Pancreas (tissue), 10 donors: ENCODE results near the gene PCDHGB1. TPM values are rescaled to one million over a fixed set of nuclear protein-coding genes. Genes with fewer than 3 reads are reported as not detected.

Experiments
- ATAC-seq, 4 donors: fragments of 200-7000 bp; cut with Tn5 transposase; one replicate each; pipeline versions ENCODE4 v1.8.0 to v1.9.1; 2020; ENCODE audit warnings: mild to moderate bottlenecking in 4 of 4, moderate library complexity in 4 of 4
- DNase-seq, 6 donors: peaks; one replicate each; pipeline ENCODE4 v3.0.0-alpha.2; 2020
- FAIRE-seq: peaks from 2 replicates; lab custom pipeline; 2012; peaks lifted over from hg19 to GRCh38; lab: Jason Lieb, UNC
- H3K27ac ChIP-seq, 4 donors: fragments of 200-600 bp; sonication (generic); 1 replicate in 3 of 4; 2 replicates in 1 of 4; pipeline versions ENCODE4 v1.5.0 to v1.8.0; 2020
- H3K27me3 ChIP-seq, 4 donors: fragments of 200-600 bp; one replicate each; pipeline ENCODE4 v1.8.0; 2021
- H3K36me3 ChIP-seq, 3 donors: fragments of 200-600 bp; sonication (generic) in 1 of 3; one replicate each; pipeline versions ENCODE4 v1.5.0 to v1.8.0; 2020 to 2021
- H3K4me1 ChIP-seq, 3 donors: fragments of 200-600 bp; one replicate each; pipeline ENCODE4 v1.8.0; 2021
- H3K4me3 ChIP-seq, 4 donors: fragments of 200-600 bp; sonication (generic) in 2 of 4; one replicate each; pipeline versions ENCODE4 v1.5.0 to v1.8.0; 2020 to 2021
- H3K9me3 ChIP-seq, 4 donors: fragments of 200-600 bp; one replicate each; pipeline ENCODE4 v1.8.0; 2021
- CTCF ChIP-seq, 4 donors: fragments of 200-600 bp; sonication (generic) in 3 of 4; IDR thresholded peaks; one replicate each; pipeline versions ENCODE4 v1.5.0 to v1.8.0; 2021; ENCODE audit warnings: antibody characterized with exemption in 4 of 4
- WGBS, 2 donors: extraction: QIAGEN DNeasy Blood & Tissue Kit; methylation state at CpG; one replicate each; pipeline ENCODE4 v1.1.7; 2013; 5-methylcytosine and 5-hydroxymethylcytosine counted together
- intact Hi-C, 3 donors: fragments of 100-400 bp; cut with DNase I; formaldehyde crosslinking; loops; one replicate each; pipeline versions ENCODE4 v1.11.1 to v1.14.2; 2022
- polyA plus RNA-seq, 2 donors: library from polyadenylated mRNA; stranded (reverse); fragments of 200-250 nt; gene quantifications; one replicate each; pipeline ENCODE4 v1.2.3, GENCODE V29; 2013
- total RNA-seq, 6 donors: library from RNA; stranded (reverse); fragmentation: NEBNext Ultra II Directional in 4 of 6; extraction: Animal tissue kit (Norgen Biotek cat#: 25700) in 4 of 6; gene quantifications; one replicate each; pipeline versions ENCODE4 v1.2.1 to v1.2.4, GENCODE V29; 2021 to 2023
- donor health status: healthy with polysubstance abuse.
- donor health status: DM: no; HTN: no; CAD: no; lungs with moderate emphysema.
- donor health status: DM: no; HTN: no; CAD: no.
- donor health status: control.
- donor health status: control.
- donor health status: Bipolar disorder and iron deficiency.
- donor health status: DM: yes; HTN: yes; CAD: no.
- donor health status: DM: no; HTN: no; CAD: no.
- donor health status: DM: no; HTN: no; CAD: no.
- donor health status: DM: yes; HTN: yes; CAD: no.

Gene PCDHGB1
- total and polyA plus RNA-seq, 8 donors: 0.31 to 3.2 (median 1.7) TPM

GRCh38 chr5:141356133-141356532 is 6.2 kb downstream of the PCDHGB1 start:
- FAIRE-seq (no peak), ATAC-seq (no peak), DNase-seq (no peak)
- intact Hi-C loops: no loop called here
- TF ChIP-seq CTCF (IDR thresholded peaks at IDR 0.05): no peak
- 67 to 68% methylated on average over 5 of the region's 5 CpGs for WGBS, 2 donors
- Histone ChIP-seq H3K4me3 (no peak overlapping the region), H3K27ac (no peak overlapping the region), H3K4me1 (no peaks in the 10 kb centered on the region), H3K9me3 (peaks cover 0 to 14% (median 3%) of the 10 kb centered on the region in 4 donors), H3K36me3 (no peaks in the 10 kb centered on the region), H3K27me3 (peaks cover 0 to 2% (median 0%) of the 10 kb centered on the region in 4 donors)

GRCh38 chr5:141356950-141357349 is 7.1 kb downstream of the PCDHGB1 start:
- H3K27me3 ChIP-seq: peaks cover 0 to 5% (median 0%) of the 10 kb centered on the region in 4 donors
- DNase-seq (no peak), ATAC-seq (no peak), FAIRE-seq (no peak)
- 39 to 47% methylated on average over 19 of the region's 19 CpGs for WGBS, 2 donors
- H3K4me3 ChIP-seq: no peak overlapping the region
- no peak for TF ChIP-seq CTCF (IDR thresholded peaks at IDR 0.05)
- H3K9me3 ChIP-seq: peaks cover 0 to 13% (median 0%) of the 10 kb centered on the region in 4 donors
- no peaks in the 10 kb centered on the region for H3K36me3 ChIP-seq
- no peak overlapping the region for H3K27ac ChIP-seq
- intact Hi-C loops: no loop called here
- H3K4me1 ChIP-seq: no peaks in the 10 kb centered on the region

DNA sequence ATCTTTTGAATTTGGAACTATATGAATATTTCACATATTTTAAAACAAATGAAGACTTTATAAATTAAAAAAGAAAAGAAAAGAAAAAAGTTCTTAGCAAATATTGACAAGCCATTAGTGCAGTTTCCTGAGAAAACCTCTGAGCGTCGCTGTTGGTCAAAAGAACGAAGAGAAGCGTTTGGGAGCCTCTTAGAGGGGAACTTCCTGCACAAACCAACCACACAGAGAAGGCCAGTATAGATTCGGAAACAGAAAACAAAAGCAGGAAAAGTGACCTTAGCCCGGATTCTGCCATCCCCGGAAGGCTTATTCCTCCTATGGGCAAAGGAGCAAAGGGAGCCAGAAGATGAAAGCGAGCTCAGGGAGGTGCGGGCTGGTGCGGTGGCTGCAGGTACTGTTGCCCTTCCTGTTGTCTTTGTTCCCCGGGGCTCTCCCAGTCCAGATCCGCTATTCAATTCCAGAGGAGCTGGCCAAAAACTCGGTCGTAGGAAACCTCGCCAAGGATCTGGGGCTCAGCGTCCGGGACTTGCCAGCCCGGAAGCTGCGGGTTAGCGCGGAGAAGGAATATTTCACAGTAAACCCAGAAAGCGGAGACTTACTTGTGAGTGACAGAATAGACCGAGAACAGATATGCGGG is 10.0 kb downstream of the PCDHGB1 start, which contains the start of gene PCDHGB2:
Gene PCDHGB2, plus strand, starts transcription at position 205 of the 637 bp plus-strand sequence. Its CDS starts 142 bp downstream, at position 347.
- DNase-seq (no peak), ATAC-seq (no peak), FAIRE-seq (no peak)
- no peak for TF ChIP-seq CTCF (IDR thresholded peaks at IDR 0.05)
- Histone ChIP-seq H3K36me3 (no peaks in the 10 kb centered on the region), H3K27ac (no peak within 1 kb of the TSS), H3K4me1 (no peaks in the 10 kb centered on the region), H3K9me3 (peaks cover 0 to 9% (median 0%) of the 10 kb centered on the region in 4 donors), H3K4me3 (peak within 1 kb of the TSS in 1 of 4 donors; percentile 10), H3K27me3 (peaks cover 0 to 5% (median 0%) of the 10 kb centered on the region in 4 donors)
- intact Hi-C loops: loop anchor here in 1 of 3 donors (10.0 kb wide), 1 partner anchor 65 kb away; the partner anchor contains the start of gene PCDHGA11
- 14 to 17% methylated on average over 24 of the region's 24 CpGs for WGBS, 2 donors

- intact Hi-C loops: loop anchor here in 1 of 3 donors (10.0 kb wide), 1 partner anchor 64 kb away; the partner anchor contains the start of gene PCDHGA11
- FAIRE-seq: no peak
- no peak overlapping the region for H3K27ac ChIP-seq
- no peak for TF ChIP-seq CTCF (IDR thresholded peaks at IDR 0.05)
- no peak overlapping the region for H3K4me3 ChIP-seq
- peaks cover 0 to 9% (median 0%) of the 10 kb centered on the region in 4 donors for H3K9me3 ChIP-seq
- no peak for ATAC-seq
- H3K4me1 ChIP-seq: no peaks in the 10 kb centered on the region
- H3K27me3 ChIP-seq: peaks cover 0 to 5% (median 0%) of the 10 kb centered on the region in 4 donors
- no peak for DNase-seq
- whole genome bisulfite sequencing, 2 donors: 24 to 29% methylated on average over 15 of the region's 15 CpGs
- H3K36me3 ChIP-seq: no peaks in the 10 kb centered on the region
Measured at GRCh38 chr5:141360685-141361084, 10.8 kb downstream of the PCDHGB1 start.

GRCh38 chr5:141362719-141363118 is 12.8 kb downstream of the PCDHGB1 start:
- FAIRE-seq: no peak

More at GRCh38 chr5:141362719-141363118, 12.8 kb downstream of the PCDHGB1 start:
- intact Hi-C loops: loop anchor here in 1 of 3 donors (10.0 kb wide), 1 partner anchor 62 kb away; the partner anchor contains the start of gene PCDHGA11
- ATAC-seq (no peak), DNase-seq (no peak)
- Histone ChIP-seq H3K9me3 (peaks cover 0 to 6% (median 0%) of the 10 kb centered on the region in 4 donors), H3K27me3 (peaks cover 0 to 5% (median 0%) of the 10 kb centered on the region in 4 donors), H3K4me1 (no peaks in the 10 kb centered on the region), H3K27ac (no peak overlapping the region), H3K4me3 (no peak overlapping the region), H3K36me3 (no peaks in the 10 kb centered on the region)
- TF ChIP-seq CTCF (IDR thresholded peaks at IDR 0.05): no peak
